ENCODE results near the gene TMEM87B. TPM values are rescaled to one million over a fixed set of nuclear protein-coding genes. Genes with fewer than 3 reads are reported as not detected.

Gene TMEM87B
- total RNA-seq, 1 experiment from 2014 or later, result 14.8 TPM

- TF ChIP-seq CTCF (IDR thresholded peaks at IDR 0.05 in 2 of 3, conservative IDR thresholded peaks at IDR 0.05 in 1 of 3; ENCODE audit: borderline replicate concordance in 1 of 3, insufficient read depth in 1 of 3, low read depth in 2 of 3, low read length in 2 of 3) (no peak), ZBTB33 (IDR thresholded peaks at IDR 0.05; ENCODE audit: extremely low read depth, insufficient replicate concordance, low read length) (no peak), RAD21 (IDR thresholded peaks at IDR 0.05; ENCODE audit: low read depth) (no peak), ZFX (IDR thresholded peaks at IDR 0.05) (no peak), CBX3 (IDR thresholded peaks at IDR 0.05; ENCODE audit: low read depth) (no peak), SIN3A (IDR thresholded peaks at IDR 0.05; ENCODE audit: low read depth) (no peak), EZH2phosphoT487 (IDR thresholded peaks at IDR 0.05; ENCODE audit: borderline replicate concordance) (no peak), POLR2A (IDR thresholded peaks at IDR 0.05; ENCODE audit: borderline replicate concordance, extremely low read depth, insufficient read depth, insufficient read length) (no peak)
These were observed 74.0 kb downstream of the TMEM87B start (continued) for GRCh38 chr2:112129060-112129459.

- Histone ChIP-seq H3K9ac (ENCODE audit: low read length) (no peak overlapping the region), H3K4me1 (ENCODE audit: control insufficient read depth in 1 of 2, insufficient read depth in 2 of 2, low read length in 2 of 2) (no peaks in the 10 kb centered on the region), H3K9me3 (ENCODE audit: control insufficient read depth in 1 of 2, insufficient read depth in 1 of 2, low read depth in 1 of 2, low read length in 2 of 2) (no peaks in the 10 kb centered on the region; a peak in 1 of 4 replicates), H3K27ac (ENCODE audit: low read depth, low read length) (no peak overlapping the region), H3K27me3 (ENCODE audit: insufficient read depth, low read length) (no peaks in the 10 kb centered on the region), H4K20me1 (ENCODE audit: insufficient read depth) (no peaks in the 10 kb centered on the region), H3K36me3 (ENCODE audit: control insufficient read depth in 1 of 2, insufficient read depth in 2 of 2, low read length in 2 of 2) (no peaks in the 10 kb centered on the region), H3K9me2 (ENCODE audit: insufficient read depth) (no peaks in the 10 kb centered on the region), H3K79me2 (ENCODE audit: insufficient read depth, low read length) (no peaks in the 10 kb centered on the region), H3K4me3 (replicated peaks in 1 of 2; ENCODE audit: low read depth in 1 of 2, low read length in 2 of 2) (no peak overlapping the region), H2AFZ (ENCODE audit: low read depth, low read length, poor library complexity, severe bottlenecking) (no peak overlapping the region), H3K4me2 (ENCODE audit: low read length) (no peak overlapping the region)
- ChIA-PET RAD21 (ENCODE audit: low non-redundant PET in 1 of 2, low total read pairs in 2 of 2, uncharacterized antibody in 2 of 2, unreplicated experiment in 2 of 2) (no interaction called here), POLR2A (no interaction called here), CTCF (interaction anchor here (2.2 kb wide), 1 partner anchor 12 kb away, joined by 8 read pairs; no protein-coding TSS in a partner anchor)
- ATAC-seq (no peak), DNase-seq (ENCODE audit: low read depth, low spot score) (no peak)
- no TSS peak for BruUV-seq (replicated peaks)
- intact Hi-C loops (cut with micrococcal nuclease), result loop anchor here (5.0 kb wide), 1 partner anchor 444 kb away; no protein-coding TSS in a partner anchor
- TF ChIP-seq ELF1 (IDR thresholded peaks at IDR 0.05; ENCODE audit: borderline replicate concordance, low read depth) (no peak), POLR2AphosphoS5 (IDR thresholded peaks at IDR 0.05; ENCODE audit: low read depth, low read length) (no peak), MAX (IDR thresholded peaks at IDR 0.05) (no peak), EZH2phosphoT487 (IDR thresholded peaks at IDR 0.05; ENCODE audit: borderline replicate concordance) (no peak), ATF3 (IDR thresholded peaks at IDR 0.05) (no peak), JUND (IDR thresholded peaks at IDR 0.05) (no peak), CTCF (IDR thresholded peaks at IDR 0.05 in 2 of 3, conservative IDR thresholded peaks at IDR 0.05 in 1 of 3; ENCODE audit: borderline replicate concordance in 1 of 3, insufficient read depth in 1 of 3, low read depth in 2 of 3, low read length in 2 of 3) (no peak), POLR2A (IDR thresholded peaks at IDR 0.05; ENCODE audit: borderline replicate concordance, extremely low read depth, insufficient read depth, insufficient read length) (no peak), ZNF274 (IDR thresholded peaks at IDR 0.05; ENCODE audit: low read depth, low read length) (no peak), FOSL1 (IDR thresholded peaks at IDR 0.05; ENCODE audit: low read depth) (no peak), CBX3 (IDR thresholded peaks at IDR 0.05; ENCODE audit: low read depth) (no peak), YY1 (IDR thresholded peaks at IDR 0.05; ENCODE audit: extremely low read depth, insufficient replicate concordance, low read depth, low read length) (no peak), ZFX (IDR thresholded peaks at IDR 0.05) (no peak)
These were observed 78.3 kb downstream of the TMEM87B start for GRCh38 chr2:112133344-112133743.

All from HCT116 (cell line).